Breast epithelium (tissue), 3 donors: ENCODE data around the gene ARX.

Experiments
- POLR2A ChIP-seq: fragments of 450-650 bp; IDR thresholded peaks from one replicate; pipeline ENCODE4 v1.6.1; 2016; ENCODE audit warnings: antibody characterized with exemption, mild to moderate bottlenecking, moderate library complexity
- POLR2AphosphoS5 ChIP-seq, 3 donors: sonication (generic); formaldehyde crosslinking; IDR thresholded peaks; one replicate each; pipeline ENCODE4 v1.6.1; 2017; ENCODE audit warnings: antibody characterized with exemption in 3 of 3

DNA sequence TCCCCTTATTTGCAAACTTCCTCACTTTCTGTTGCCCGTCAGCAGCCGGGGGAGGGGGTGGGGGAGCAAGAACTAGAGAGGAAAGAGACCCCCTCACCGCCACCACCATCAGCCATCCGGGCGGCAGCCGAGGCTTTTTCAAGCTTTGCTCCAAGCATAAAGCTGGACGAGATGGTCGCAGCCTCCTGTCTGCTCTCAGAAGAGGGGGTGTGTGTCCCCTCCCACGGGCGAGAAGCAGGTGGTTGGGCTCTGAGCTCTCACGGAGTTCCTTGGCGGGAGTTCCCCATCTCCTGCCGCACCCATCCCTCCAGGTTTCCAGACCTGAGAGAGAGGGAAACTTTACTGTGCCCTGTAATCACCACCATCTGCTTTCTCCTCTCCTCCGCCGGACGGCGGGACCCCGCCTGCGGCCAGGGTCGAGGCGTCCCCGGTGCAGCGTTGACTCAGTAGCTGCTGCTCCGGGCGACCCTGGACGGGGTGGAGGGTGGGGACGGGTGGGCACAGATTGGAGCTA lies 4.7 kb upstream of the ARX start:
- TF ChIP-seq POLR2AphosphoS5 (IDR thresholded peaks at IDR 0.05) (no peak), POLR2A (no peak)
